Testis (tissue), 3 donors: Measurements from ENCODE around the gene TENM4. TPM values are rescaled to one million over a fixed set of nuclear protein-coding genes. Genes with fewer than 3 reads are reported as not detected.

Source experiments
- DNase-seq: peaks from one replicate; pipeline ENCODE4 v3.0.0-alpha.2; 2019
- H3K27ac ChIP-seq, 2 donors: fragments of 200-600 bp; sonication (generic); one replicate each; pipeline ENCODE4 v1.5.1; 2019
- H3K27me3 ChIP-seq: fragments of 200-600 bp; sonication (generic); one replicate; pipeline ENCODE4 v1.5.1; 2019
- H3K36me3 ChIP-seq: fragments of 200-600 bp; sonication (generic); one replicate; pipeline ENCODE4 v1.5.1; 2017; ENCODE audit warnings: low read depth; ENCODE audit errors: missing control alignments
- H3K4me1 ChIP-seq: fragments of 200-600 bp; sonication (generic); one replicate; pipeline ENCODE4 v1.5.1; 2019
- H3K4me3 ChIP-seq, 2 donors: fragments of 200-600 bp; sonication (generic); one replicate each; pipeline ENCODE4 v1.5.1; 2017 to 2019
- H3K9me3 ChIP-seq: fragments of 200-600 bp; sonication (generic); one replicate; pipeline ENCODE4 v1.5.1; 2017
- POLR2A ChIP-seq: fragments of 450-650 bp; IDR thresholded peaks from one replicate; pipeline ENCODE4 v1.6.1; 2017; ENCODE audit warnings: antibody characterized with exemption, mild to moderate bottlenecking, moderate library complexity
- WGBS, 2 donors: methylation state at CpG; one replicate each; pipeline ENCODE4 v1.1.5; 2018; 5-methylcytosine and 5-hydroxymethylcytosine counted together
- intact Hi-C: fragments of 100-400 bp; cut with DNase I; formaldehyde crosslinking; loops from one replicate; pipeline ENCODE4 v1.15.1; 2023; ENCODE audit warnings: low total_unique reads
- polyA plus RNA-seq: library from polyadenylated mRNA; stranded (reverse); fragments of 350-450 nt; fragmentation: Illumina TruSeq; extraction: RNeasy Lipid Tissue Mini Kit (QIAGEN cat#74804); gene quantifications from one replicate; pipeline ENCODE4 v1.2.3, GENCODE V29; 2014; ENCODE audit warnings: low read depth, low replicate concordance; ENCODE audit not compliant: insufficient read depth
- total RNA-seq, 2 donors: library from RNA; depleted of rRNA; stranded (reverse); fragments of >200 nt; gene quantifications; one replicate each; pipeline ENCODE4 v1.2.3, GENCODE V29; 2016
- TF ChIP-seq, protein P1 (sequence below), 3 experiments: fragments of 450-650 bp in 2 of 3; fragments of 200-600 bp in 1 of 3; sonication (generic) in 1 of 3; IDR thresholded peaks; one replicate each; pipeline ENCODE4 v1.5.1; 2016 to 2019; ENCODE audit warnings: antibody characterized with exemption in 3 of 3, mild to moderate bottlenecking in 2 of 3, moderate library complexity in 1 of 3

TENM4 gene
- total and polyA plus RNA-seq, 3 donors from 2014 or later: 10.6 to 17.9 (median 11.4) TPM

GRCh38 chr11:78840200-78840599 is 600.6 kb downstream of the TENM4 start:
- no peaks in the 10 kb centered on the region for H3K4me1 ChIP-seq
- H3K27ac ChIP-seq: no peak overlapping the region
- no peak for TF ChIP-seq POLR2A
- TF ChIP-seq, protein P1, sequence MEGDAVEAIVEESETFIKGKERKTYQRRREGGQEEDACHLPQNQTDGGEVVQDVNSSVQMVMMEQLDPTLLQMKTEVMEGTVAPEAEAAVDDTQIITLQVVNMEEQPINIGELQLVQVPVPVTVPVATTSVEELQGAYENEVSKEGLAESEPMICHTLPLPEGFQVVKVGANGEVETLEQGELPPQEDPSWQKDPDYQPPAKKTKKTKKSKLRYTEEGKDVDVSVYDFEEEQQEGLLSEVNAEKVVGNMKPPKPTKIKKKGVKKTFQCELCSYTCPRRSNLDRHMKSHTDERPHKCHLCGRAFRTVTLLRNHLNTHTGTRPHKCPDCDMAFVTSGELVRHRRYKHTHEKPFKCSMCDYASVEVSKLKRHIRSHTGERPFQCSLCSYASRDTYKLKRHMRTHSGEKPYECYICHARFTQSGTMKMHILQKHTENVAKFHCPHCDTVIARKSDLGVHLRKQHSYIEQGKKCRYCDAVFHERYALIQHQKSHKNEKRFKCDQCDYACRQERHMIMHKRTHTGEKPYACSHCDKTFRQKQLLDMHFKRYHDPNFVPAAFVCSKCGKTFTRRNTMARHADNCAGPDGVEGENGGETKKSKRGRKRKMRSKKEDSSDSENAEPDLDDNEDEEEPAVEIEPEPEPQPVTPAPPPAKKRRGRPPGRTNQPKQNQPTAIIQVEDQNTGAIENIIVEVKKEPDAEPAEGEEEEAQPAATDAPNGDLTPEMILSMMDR (IDR thresholded peaks at IDR 0.05): no peak
- H3K4me3 ChIP-seq: no peak overlapping the region
- WGBS, 2 donors: 49 to 56% methylated on average over 3 of the region's 3 CpGs
- no peaks in the 10 kb centered on the region for H3K27me3 ChIP-seq
- no peaks in the 10 kb centered on the region for H3K36me3 ChIP-seq
- intact Hi-C loops: no loop called here
- no peaks in the 10 kb centered on the region for H3K9me3 ChIP-seq
- DNase-seq: no peak

- Histone ChIP-seq H3K9me3 (no peaks in the 10 kb centered on the region), H3K27me3 (no peaks in the 10 kb centered on the region), H3K36me3 (no peaks in the 10 kb centered on the region), H3K27ac (no peak overlapping the region), H3K4me3 (no peak overlapping the region), H3K4me1 (no peaks in the 10 kb centered on the region)
- intact Hi-C loops: no loop called here
- DNase-seq: no peak
- TF ChIP-seq POLR2A: no peak
- TF ChIP-seq, protein P1 (IDR thresholded peaks at IDR 0.05): no peak
- 82 to 88% methylated on average over 2 of the region's 2 CpGs for WGBS, 2 donors
Observed at GRCh38 chr11:78838417-78838816, 602.4 kb downstream of the TENM4 start.

DNA sequence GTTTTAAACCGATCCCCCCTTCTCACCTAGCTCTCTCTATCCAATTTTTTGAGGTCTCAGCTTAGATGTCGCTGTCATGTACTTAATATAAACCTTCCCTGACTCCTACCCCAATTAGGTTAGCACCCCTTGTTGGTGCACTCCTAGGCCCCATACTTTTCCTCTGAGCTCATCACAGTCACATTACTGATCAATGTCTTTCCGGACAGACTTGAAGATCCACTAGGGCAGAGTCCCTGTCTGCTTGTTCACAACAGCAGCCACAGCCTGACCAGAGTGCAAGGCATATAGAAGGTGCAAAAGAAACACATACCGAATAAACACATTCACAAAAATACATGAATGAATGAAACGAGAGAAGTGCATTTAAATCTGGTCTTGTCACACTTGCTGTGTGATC is 605.2 kb downstream of the TENM4 start:
- no peak for DNase-seq
- H3K4me1 ChIP-seq: no peaks in the 10 kb centered on the region
- no peaks in the 10 kb centered on the region for H3K9me3 ChIP-seq
- no peak overlapping the region for H3K4me3 ChIP-seq
- no peaks in the 10 kb centered on the region for H3K27me3 ChIP-seq
- TF ChIP-seq POLR2A: no peak
- TF ChIP-seq, protein P1 (IDR thresholded peaks at IDR 0.05): no peak
- intact Hi-C loops: no loop called here
- H3K27ac ChIP-seq: no peak overlapping the region
- no peaks in the 10 kb centered on the region for H3K36me3 ChIP-seq
- WGBS, 2 donors: 91 to 92% methylated on average over 5 of the region's 5 CpGs

- no peaks in the 10 kb centered on the region for H3K9me3 ChIP-seq
- intact Hi-C loops: no loop called here
- TF ChIP-seq, protein P1 (IDR thresholded peaks at IDR 0.05): no peak
- no peak for TF ChIP-seq POLR2A
Observed at GRCh38 chr11:78834886-78835285, 605.9 kb downstream of the TENM4 start.

GRCh38 chr11:78833237-78833636 is 607.6 kb downstream of the TENM4 start:
- H3K4me3 ChIP-seq: no peak overlapping the region

More at GRCh38 chr11:78834886-78835285, 605.9 kb downstream of the TENM4 start:
- WGBS, 2 donors: 88 to 92% methylated on average over 4 of the region's 4 CpGs
- Histone ChIP-seq H3K27me3 (no peaks in the 10 kb centered on the region), H3K4me1 (no peaks in the 10 kb centered on the region), H3K4me3 (no peak overlapping the region), H3K36me3 (no peaks in the 10 kb centered on the region), H3K27ac (no peak overlapping the region)
- no peak for DNase-seq

More at GRCh38 chr11:78833237-78833636, 607.6 kb downstream of the TENM4 start:
- H3K27ac ChIP-seq: no peak overlapping the region
- intact Hi-C loops: no loop called here
- no peak for TF ChIP-seq POLR2A
- TF ChIP-seq, protein P1 (IDR thresholded peaks at IDR 0.05): no peak
- H3K27me3 ChIP-seq: no peaks in the 10 kb centered on the region
- DNase-seq: no peak
- no peaks in the 10 kb centered on the region for H3K9me3 ChIP-seq
- WGBS, 2 donors: 86 to 88% methylated on average over 2 of the region's 2 CpGs
- no peaks in the 10 kb centered on the region for H3K36me3 ChIP-seq
- no peaks in the 10 kb centered on the region for H3K4me1 ChIP-seq
